ENCODE results near the gene PDSS1. TPM values are rescaled to one million over a fixed set of nuclear protein-coding genes. Genes with fewer than 3 reads are reported as not detected.

PDSS1 gene
- total and polyA plus RNA-seq, 2 of the 13 experiments (the other 11 are each of a cell fraction or from before 2014, with no cell fraction given): 18.7 to 19.3 TPM

- ChIA-PET POLR2A (no interaction called here), CTCF (ENCODE audit: low intra/inter-chr PET ratio, low total read pairs) (no interaction called here)
- Histone ChIP-seq H3K36me3 (replicated peaks in 1 of 2; ENCODE audit: control insufficient read depth in 1 of 2, insufficient read depth in 2 of 2, low read length in 2 of 2) (peaks cover 2 to 9% of the 10 kb centered on the region in 2 experiments; a peak in 2 of 5 replicates), H2AFZ (ENCODE audit: low read length) (no peak overlapping the region), H3K27ac (ENCODE audit: extremely low read length, insufficient read depth, low read length) (no peak overlapping the region), H3K4me2 (ENCODE audit: low read depth, low read length) (peak overlapping the region; percentile 83), H3K4me1 (ENCODE audit: insufficient read depth, low read length) (peaks cover 51% of the 10 kb centered on the region), H3K9me3 (ENCODE audit: low read length) (no peaks in the 10 kb centered on the region), H3K4me3 (replicated peaks in 1 of 3; ENCODE audit: insufficient read depth in 1 of 3, low read depth in 2 of 3, low read length in 3 of 3) (peak overlapping the region; percentile 81 to 94 (median 93); a peak in 4 of 6 replicates), H3K79me2 (ENCODE audit: insufficient read depth, low read length) (peaks cover 48% of the 10 kb centered on the region), H3K27me3 (ENCODE audit: control insufficient read depth in 1 of 2, insufficient read depth in 2 of 2, low read length in 2 of 2) (no peaks in the 10 kb centered on the region; a peak in 1 of 5 replicates), H4K20me1 (ENCODE audit: insufficient read depth, low read length) (no peaks in the 10 kb centered on the region), H3K9ac (ENCODE audit: insufficient read depth, low read depth, low read length) (peak overlapping the region; percentile 83; the same call in 1 of the 2 replicates)
- intact Hi-C loops (cut with micrococcal nuclease; ENCODE audit: unreplicated experiment): loop anchor here (10.0 kb wide), 1 partner anchor 456 kb away; the partner anchor contains the start of genes MASTL and YME1L1
- ATAC-seq: no peak
- FAIRE-seq: no peak
- TF ChIP-seq ZNF121 (CRISPR knock-in tag; IDR thresholded peaks at IDR 0.05) (peak; percentile 70), DBP (CRISPR knock-in tag; IDR thresholded peaks at IDR 0.05; ENCODE audit: not compliant biosample characterization) (no peak)
- 26% methylated on average over 2 of the region's 2 CpGs for WGBS (ENCODE audit: low lambda C conversion rate)
- no peak for DNase-seq (ENCODE audit: low spot score)
- BruUV-seq (replicated peaks): no TSS peak
- in situ Hi-C loops (cut with HindIII; ENCODE audit: extremely low pct_ligation_motif_present, low pct_unique_long_range_greater_than_20kb): no loop called here
Measured at GRCh38 chr10:26698909-26699308, 1.4 kb downstream of the PDSS1 start.

- Histone ChIP-seq H3K36me3 (replicated peaks in 1 of 2; ENCODE audit: control insufficient read depth in 1 of 2, insufficient read depth in 2 of 2, low read length in 2 of 2) (peaks cover 2 to 9% of the 10 kb centered on the region in 2 experiments; a peak in 2 of 5 replicates), H3K79me2 (ENCODE audit: insufficient read depth, low read length) (peaks cover 48% of the 10 kb centered on the region), H2AFZ (ENCODE audit: low read length) (no peak overlapping the region), H3K9me3 (ENCODE audit: low read length) (no peaks in the 10 kb centered on the region), H4K20me1 (ENCODE audit: insufficient read depth, low read length) (no peaks in the 10 kb centered on the region), H3K4me2 (ENCODE audit: low read depth, low read length) (no peak overlapping the region), H3K27ac (ENCODE audit: extremely low read length, insufficient read depth, low read length) (no peak overlapping the region), H3K4me1 (ENCODE audit: insufficient read depth, low read length) (peaks cover 51% of the 10 kb centered on the region), H3K4me3 (replicated peaks in 1 of 3; ENCODE audit: insufficient read depth in 1 of 3, low read depth in 2 of 3, low read length in 3 of 3) (no peak overlapping the region), H3K27me3 (ENCODE audit: control insufficient read depth in 1 of 2, insufficient read depth in 2 of 2, low read length in 2 of 2) (no peaks in the 10 kb centered on the region; a peak in 1 of 5 replicates), H3K9ac (ENCODE audit: insufficient read depth, low read depth, low read length) (no peak overlapping the region)
- ChIA-PET POLR2A (no interaction called here), CTCF (ENCODE audit: low intra/inter-chr PET ratio, low total read pairs) (no interaction called here)
- in situ Hi-C loops (cut with HindIII; ENCODE audit: extremely low pct_ligation_motif_present, low pct_unique_long_range_greater_than_20kb) (no loop called here), intact Hi-C loops (cut with micrococcal nuclease; ENCODE audit: unreplicated experiment) (loop anchor here (10.0 kb wide), 1 partner anchor 455 kb away; the partner anchor contains the start of genes MASTL and YME1L1)
- FAIRE-seq: no peak
- DNase-seq (ENCODE audit: low spot score): no peak
- ATAC-seq: no peak
- peak; percentile 32; the same call in 1 of the 2 replicates for TF ChIP-seq ZNF460 (CRISPR knock-in tag; IDR thresholded peaks at IDR 0.05; ENCODE audit: borderline replicate concordance)
- no peak for TF ChIP-seq ZC3H4 (CRISPR knock-in tag; IDR thresholded peaks at IDR 0.05; ENCODE audit: borderline replicate concordance)
- WGBS (ENCODE audit: low lambda C conversion rate): 98% methylated on average over 7 of the region's 7 CpGs
- no TSS peak for BruUV-seq (replicated peaks)
Measured at GRCh38 chr10:26699631-26700030, 2.1 kb downstream of the PDSS1 start.

All from HepG2 (cell line).